ENCODE data around the gene HMCN2. TPM values are rescaled to one million over a fixed set of nuclear protein-coding genes. Genes with fewer than 3 reads are reported as not detected.

Gene HMCN2
- total and polyA plus RNA-seq, 2 experiments from 2014 or later: 0.50 to 0.54 TPM

GRCh38 chr9:130295945-130296782 lies 30.6 kb downstream of the HMCN2 start:
- H3K27ac ChIP-seq: no peak overlapping the region
- H3K4me1 ChIP-seq (ENCODE audit: insufficient read depth): no peaks in the 10 kb centered on the region
- H3K36me3 ChIP-seq (replicated peaks; ENCODE audit: insufficient read depth, low read depth): no peaks in the 10 kb centered on the region
- no peak for TF ChIP-seq CTCF (IDR thresholded peaks at IDR 0.05; ENCODE audit: poor library complexity)
- no peak for TF ChIP-seq EZH2 (IDR thresholded peaks at IDR 0.05; ENCODE audit: borderline replicate concordance)
- no peak for TF ChIP-seq EZH2phosphoT487 (IDR thresholded peaks at IDR 0.05; ENCODE audit: low read depth, severe bottlenecking, unreplicated experiment)
- H3K27me3 ChIP-seq: peaks cover 14% of the 10 kb centered on the region
- no peaks in the 10 kb centered on the region for H4K20me1 ChIP-seq (ENCODE audit: insufficient read depth, poor library complexity, severe bottlenecking)
- H3K9me3 ChIP-seq (ENCODE audit: low read depth): no peaks in the 10 kb centered on the region
- no peak overlapping the region for H2AFZ ChIP-seq
- no peak overlapping the region for H3K4me3 ChIP-seq
- 83% methylated on average over 10 of the region's 10 CpGs for WGBS (ENCODE audit: low lambda C conversion rate, missing lambda C conversion rate)
- H3K9me2 ChIP-seq (replicated peaks; ENCODE audit: insufficient read depth): no peaks in the 10 kb centered on the region
- no peak for DNase-seq (ENCODE audit: low spot score)
- H3K4me2 ChIP-seq: no peak overlapping the region
- H3K79me2 ChIP-seq: no peaks in the 10 kb centered on the region

- Histone ChIP-seq H3K9me2 (replicated peaks; ENCODE audit: insufficient read depth) (no peaks in the 10 kb centered on the region), H3K79me2 (no peaks in the 10 kb centered on the region), H3K4me1 (ENCODE audit: insufficient read depth) (no peaks in the 10 kb centered on the region), H3K9me3 (ENCODE audit: low read depth) (no peaks in the 10 kb centered on the region), H3K36me3 (replicated peaks; ENCODE audit: insufficient read depth, low read depth) (no peaks in the 10 kb centered on the region), H3K4me3 (no peak overlapping the region), H3K4me2 (no peak overlapping the region), H4K20me1 (ENCODE audit: insufficient read depth, poor library complexity, severe bottlenecking) (no peaks in the 10 kb centered on the region), H3K27ac (no peak overlapping the region), H2AFZ (no peak overlapping the region), H3K27me3 (peaks cover 14% of the 10 kb centered on the region)
- TF ChIP-seq EZH2phosphoT487 (IDR thresholded peaks at IDR 0.05; ENCODE audit: low read depth, severe bottlenecking, unreplicated experiment) (no peak), EZH2 (IDR thresholded peaks at IDR 0.05; ENCODE audit: borderline replicate concordance) (no peak), CTCF (IDR thresholded peaks at IDR 0.05; ENCODE audit: poor library complexity) (no peak)
- no peak for DNase-seq (ENCODE audit: low spot score)
- WGBS (ENCODE audit: low lambda C conversion rate, missing lambda C conversion rate): 81% methylated on average over 2 of the region's 2 CpGs
Measured at GRCh38 chr9:130296783-130297055, 31.2 kb downstream of the HMCN2 start.

DNA sequence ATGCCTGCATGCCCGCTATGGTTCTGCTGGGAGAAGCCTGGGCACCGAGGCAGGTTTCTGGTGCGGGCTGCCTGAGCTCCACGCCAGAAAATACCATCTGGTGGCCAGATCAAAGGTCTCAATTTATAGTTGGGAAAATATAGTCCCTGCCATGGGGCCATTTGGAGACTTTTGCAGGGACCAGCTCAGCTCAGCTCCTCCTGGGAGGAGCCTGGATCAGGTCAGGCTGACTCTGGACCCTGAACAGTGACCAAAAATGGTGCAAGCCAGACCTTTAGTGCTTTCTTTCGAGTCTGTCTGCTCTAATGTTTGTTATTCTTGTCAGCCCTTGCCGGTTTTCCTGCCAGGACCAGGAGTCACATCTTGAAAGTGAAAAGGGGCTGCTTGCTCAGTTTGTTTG lies 31.8 kb downstream of the HMCN2 start:
- H3K9me2 ChIP-seq (replicated peaks; ENCODE audit: insufficient read depth): no peaks in the 10 kb centered on the region
- H3K27me3 ChIP-seq: peaks cover 10% of the 10 kb centered on the region
- TF ChIP-seq EZH2phosphoT487 (IDR thresholded peaks at IDR 0.05; ENCODE audit: low read depth, severe bottlenecking, unreplicated experiment): no peak
- no peak for TF ChIP-seq CTCF (IDR thresholded peaks at IDR 0.05; ENCODE audit: poor library complexity)
- TF ChIP-seq EZH2 (IDR thresholded peaks at IDR 0.05; ENCODE audit: borderline replicate concordance): no peak
- no peak overlapping the region for H3K27ac ChIP-seq
- H3K4me2 ChIP-seq: no peak overlapping the region
- no peak overlapping the region for H2AFZ ChIP-seq
- no peaks in the 10 kb centered on the region for H3K79me2 ChIP-seq
- H3K36me3 ChIP-seq (replicated peaks; ENCODE audit: insufficient read depth, low read depth): no peaks in the 10 kb centered on the region
- 73% methylated on average over 6 of the region's 6 CpGs for WGBS (ENCODE audit: low lambda C conversion rate, missing lambda C conversion rate)
- no peak overlapping the region for H3K4me3 ChIP-seq
- no peaks in the 10 kb centered on the region for H4K20me1 ChIP-seq (ENCODE audit: insufficient read depth, poor library complexity, severe bottlenecking)
- no peak for DNase-seq (ENCODE audit: low spot score)
- no peaks in the 10 kb centered on the region for H3K4me1 ChIP-seq (ENCODE audit: insufficient read depth)
- H3K9me3 ChIP-seq (ENCODE audit: low read depth): no peaks in the 10 kb centered on the region

All from hepatocyte (in vitro differentiated cells).